IPS DF 6.9 (cell line): ENCODE results near the gene GREB1.

Source experiments
- DNase-seq: peaks from one replicate; pipeline ENCODE4 v3.0.0-alpha.2; 2013; ENCODE audit warnings: low read depth, low spot score
- H3K27ac ChIP-seq: one replicate; pipeline ENCODE4 v1.5.1; 2013; ENCODE audit warnings: low read length, control low read depth
- H3K27me3 ChIP-seq: 2 replicates; pipeline ENCODE4 v1.6.1; 2013; ENCODE audit warnings: mild to moderate bottlenecking, low read length; ENCODE audit not compliant: control insufficient read depth, insufficient read depth
- H3K36me3 ChIP-seq: 2 replicates; pipeline ENCODE4 v1.6.1; 2013; ENCODE audit warnings: low read length; ENCODE audit not compliant: control insufficient read depth, insufficient read depth
- H3K4me1 ChIP-seq: 2 replicates; pipeline ENCODE4 v1.6.1; 2013; ENCODE audit warnings: low read length; ENCODE audit not compliant: control insufficient read depth, insufficient read depth
- H3K4me3 ChIP-seq: 2 replicates; pipeline ENCODE4 v1.5.1; 2013; ENCODE audit warnings: mild to moderate bottlenecking, low read length
- H3K9me3 ChIP-seq: 2 replicates; pipeline ENCODE4 v1.6.1; 2013; ENCODE audit warnings: low read length, inconsistent platforms; ENCODE audit not compliant: control insufficient read depth, insufficient read depth
- WGBS: extraction: QIAGEN DNeasy Blood & Tissue Kit; methylation state at CpG from one replicate; pipeline ENCODE4 v1.1.7; 2013; ENCODE audit warnings: mixed read lengths, missing lambda C conversion rate; ENCODE audit not compliant: insufficient read length, insufficient coverage; 5-methylcytosine and 5-hydroxymethylcytosine counted together

GREB1 gene

DNA sequence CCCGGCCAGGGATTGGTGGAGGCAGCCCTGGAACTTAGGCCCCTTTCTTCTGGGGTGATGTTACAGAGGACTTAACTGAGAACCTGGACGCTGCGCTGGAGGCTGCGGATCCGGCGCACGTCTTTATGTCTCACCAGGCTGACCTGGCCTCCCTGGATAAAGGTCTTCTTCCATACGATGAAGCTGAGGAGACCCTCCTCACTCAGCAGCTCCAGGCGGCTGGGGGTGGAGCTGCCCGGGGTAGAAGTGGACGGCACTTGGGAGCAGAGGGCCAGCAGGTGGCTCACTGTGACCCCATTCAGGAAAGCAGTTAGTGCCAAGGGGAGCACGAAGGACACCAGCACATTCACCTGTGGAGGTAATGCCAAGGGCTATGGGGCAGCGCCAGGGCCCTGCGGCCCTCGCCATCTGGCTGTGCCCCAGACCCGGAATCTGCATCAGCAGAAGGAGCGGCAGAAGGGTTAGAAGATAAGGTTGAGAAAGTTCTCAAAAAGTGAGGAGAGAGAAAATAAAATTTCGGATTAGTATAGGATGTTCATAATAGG is 128.1 kb downstream of the GREB1 start:
- no peaks in the 10 kb centered on the region for H3K4me1 ChIP-seq
- DNase-seq = no peak
- no peaks in the 10 kb centered on the region for H3K9me3 ChIP-seq
- WGBS = 100% methylated on average over 1 of the region's 18 CpGs
- H3K27ac ChIP-seq = no peak overlapping the region
- no peak overlapping the region for H3K4me3 ChIP-seq
- H3K36me3 ChIP-seq = no peaks in the 10 kb centered on the region; the same call in 1 of the 2 replicates
- H3K27me3 ChIP-seq = no peaks in the 10 kb centered on the region

DNA sequence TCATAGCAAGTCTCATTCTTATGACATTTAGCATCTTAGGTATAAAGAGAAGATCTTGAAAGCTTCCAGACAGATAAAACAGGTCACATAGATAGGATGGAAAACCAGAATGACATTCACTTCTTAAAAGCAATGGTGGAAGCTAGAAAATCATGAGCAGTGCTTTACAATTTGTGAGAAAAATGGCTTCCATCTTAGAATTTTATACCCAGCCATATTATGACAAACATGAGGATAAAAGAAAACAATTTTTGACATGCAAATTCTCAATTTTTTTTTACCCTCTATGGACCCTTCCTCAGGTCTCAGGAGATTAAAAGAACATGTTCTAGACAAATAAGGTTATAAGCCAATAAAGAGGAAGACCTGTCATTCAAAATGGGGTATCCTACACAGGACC is 129.0 kb downstream of the GREB1 start:
- Histone ChIP-seq H3K4me1 (no peaks in the 10 kb centered on the region), H3K4me3 (no peak overlapping the region), H3K36me3 (no peaks in the 10 kb centered on the region), H3K9me3 (no peaks in the 10 kb centered on the region), H3K27ac (no peak overlapping the region), H3K27me3 (no peaks in the 10 kb centered on the region)
- DNase-seq = no peak

DNA sequence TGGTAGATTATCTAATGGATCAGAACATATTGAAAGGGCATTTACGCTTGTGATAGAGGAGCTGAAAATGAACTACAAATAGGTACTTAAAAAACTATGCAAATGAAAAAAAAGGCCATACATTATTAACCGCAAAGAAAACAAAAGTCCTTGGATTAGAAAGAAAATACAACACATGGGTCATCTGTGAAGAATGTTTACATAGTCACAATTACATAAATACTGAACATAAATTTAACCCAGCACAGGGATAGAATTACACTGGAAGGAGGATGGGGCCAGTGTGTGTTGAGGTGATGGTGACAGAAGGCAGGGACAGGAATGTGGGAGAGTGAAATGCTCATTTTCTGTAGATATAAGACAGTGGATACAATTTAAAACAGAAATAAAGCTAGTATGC is 129.6 kb downstream of the GREB1 start:
- Histone ChIP-seq H3K9me3 (no peaks in the 10 kb centered on the region), H3K4me1 (no peaks in the 10 kb centered on the region), H3K36me3 (no peaks in the 10 kb centered on the region), H3K4me3 (no peak overlapping the region), H3K27ac (no peak overlapping the region), H3K27me3 (no peaks in the 10 kb centered on the region)
- no peak for DNase-seq
- WGBS = no CpG with 5 or more reads among the region's 2 CpGs

DNA sequence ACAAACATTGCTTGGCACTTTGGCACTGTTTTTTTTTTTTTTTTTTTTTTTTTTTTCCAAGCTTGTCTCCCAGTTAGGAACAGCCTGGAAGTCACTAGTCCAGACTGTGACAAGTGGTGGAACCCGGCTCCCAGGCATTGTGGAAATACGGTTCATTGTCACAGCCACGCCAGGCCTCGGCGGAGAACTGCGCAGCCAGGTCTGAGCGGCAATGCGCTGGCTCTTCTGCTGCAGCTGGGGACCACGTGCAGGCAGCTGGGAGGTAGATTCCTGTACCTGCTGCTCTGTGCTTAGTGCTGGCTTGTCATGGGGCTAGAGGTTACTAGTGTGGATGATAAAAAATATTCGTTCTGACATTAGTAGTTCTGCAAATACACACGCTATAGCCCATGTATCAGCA is 131.2 kb downstream of the GREB1 start:
- Histone ChIP-seq H3K36me3 (no peaks in the 10 kb centered on the region), H3K27me3 (peaks cover 3% of the 10 kb centered on the region; the same call in 1 of the 2 replicates), H3K4me3 (no peak overlapping the region), H3K4me1 (peaks cover 2% of the 10 kb centered on the region), H3K27ac (no peak overlapping the region), H3K9me3 (no peaks in the 10 kb centered on the region)
- DNase-seq = no peak
- no CpG with 5 or more reads among the region's 11 CpGs for WGBS

DNA sequence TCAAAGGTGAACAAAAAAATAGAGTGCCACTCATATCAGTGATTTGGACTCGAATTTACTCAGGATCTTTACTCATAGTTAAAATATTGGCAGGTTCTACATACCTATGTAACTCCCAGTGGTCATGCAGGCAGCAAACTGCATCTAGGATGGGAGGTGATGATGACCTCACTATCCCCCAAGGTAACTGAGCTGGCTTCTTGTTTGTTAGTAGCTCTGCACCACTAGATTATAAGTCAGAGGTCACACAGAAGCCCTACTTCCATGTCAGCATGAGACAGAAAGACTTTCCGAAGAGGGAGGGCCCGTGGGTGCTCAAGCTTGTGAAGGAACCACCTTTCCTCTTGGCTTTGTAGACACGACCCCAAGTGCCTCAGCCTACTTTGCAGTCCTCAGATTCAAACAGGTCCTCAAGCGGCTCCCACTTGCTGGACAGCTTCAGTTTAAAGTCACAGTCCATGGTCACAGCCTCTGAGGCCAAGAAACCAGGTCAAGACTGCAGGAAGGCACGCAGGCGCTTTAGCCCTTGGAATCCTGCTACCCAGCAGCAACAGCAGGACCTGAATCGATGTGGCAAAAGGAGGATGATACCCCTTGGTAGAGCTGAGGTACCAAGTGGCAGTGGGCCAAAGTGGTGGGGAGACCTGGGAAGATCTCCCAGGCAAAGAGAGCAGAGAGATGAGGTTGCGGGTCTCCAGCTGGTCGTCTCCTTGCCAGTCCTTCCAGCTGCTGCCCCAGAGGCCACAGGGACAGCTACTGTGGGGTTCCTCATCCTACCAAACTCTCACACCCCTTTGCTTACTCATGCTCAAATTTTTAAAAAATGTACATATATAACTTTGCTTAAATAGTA is 131.9 kb downstream of the GREB1 start:
- WGBS = no CpG with 5 or more reads among the region's 10 CpGs
- Histone ChIP-seq H3K27me3 (peaks cover 3% of the 10 kb centered on the region; the same call in 1 of the 2 replicates), H3K27ac (no peak overlapping the region), H3K4me1 (peaks cover 2% of the 10 kb centered on the region), H3K36me3 (no peaks in the 10 kb centered on the region), H3K9me3 (no peaks in the 10 kb centered on the region), H3K4me3 (no peak overlapping the region)
- no peak for DNase-seq

DNA sequence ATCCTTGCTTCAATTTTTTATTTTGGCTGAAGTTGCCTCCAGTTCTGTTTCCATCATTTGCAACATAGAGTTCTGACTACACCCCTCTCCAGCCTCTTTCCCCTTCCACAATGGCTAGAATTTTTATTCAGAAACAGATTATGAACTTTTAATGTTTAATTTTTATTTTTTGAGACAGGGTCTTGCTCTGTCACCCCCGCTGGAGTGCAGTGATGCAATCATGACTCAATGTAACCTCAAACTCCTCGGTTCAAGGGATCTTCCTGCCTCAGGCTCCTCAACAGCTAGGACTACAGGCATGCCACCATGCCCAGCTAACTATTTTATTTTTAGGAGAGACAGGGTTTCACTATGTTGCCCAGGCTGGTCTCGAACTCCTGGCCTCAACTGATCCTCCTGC is 133.3 kb downstream of the GREB1 start:
- H3K27ac ChIP-seq = no peak overlapping the region
- no CpG with 5 or more reads among the region's 3 CpGs for WGBS
- DNase-seq = no peak
- H3K4me3 ChIP-seq = no peak overlapping the region
- H3K9me3 ChIP-seq = no peaks in the 10 kb centered on the region
- no peaks in the 10 kb centered on the region for H3K36me3 ChIP-seq
- H3K27me3 ChIP-seq = peaks cover 3% of the 10 kb centered on the region; the same call in 1 of the 2 replicates
- peaks cover 2% of the 10 kb centered on the region for H3K4me1 ChIP-seq

DNA sequence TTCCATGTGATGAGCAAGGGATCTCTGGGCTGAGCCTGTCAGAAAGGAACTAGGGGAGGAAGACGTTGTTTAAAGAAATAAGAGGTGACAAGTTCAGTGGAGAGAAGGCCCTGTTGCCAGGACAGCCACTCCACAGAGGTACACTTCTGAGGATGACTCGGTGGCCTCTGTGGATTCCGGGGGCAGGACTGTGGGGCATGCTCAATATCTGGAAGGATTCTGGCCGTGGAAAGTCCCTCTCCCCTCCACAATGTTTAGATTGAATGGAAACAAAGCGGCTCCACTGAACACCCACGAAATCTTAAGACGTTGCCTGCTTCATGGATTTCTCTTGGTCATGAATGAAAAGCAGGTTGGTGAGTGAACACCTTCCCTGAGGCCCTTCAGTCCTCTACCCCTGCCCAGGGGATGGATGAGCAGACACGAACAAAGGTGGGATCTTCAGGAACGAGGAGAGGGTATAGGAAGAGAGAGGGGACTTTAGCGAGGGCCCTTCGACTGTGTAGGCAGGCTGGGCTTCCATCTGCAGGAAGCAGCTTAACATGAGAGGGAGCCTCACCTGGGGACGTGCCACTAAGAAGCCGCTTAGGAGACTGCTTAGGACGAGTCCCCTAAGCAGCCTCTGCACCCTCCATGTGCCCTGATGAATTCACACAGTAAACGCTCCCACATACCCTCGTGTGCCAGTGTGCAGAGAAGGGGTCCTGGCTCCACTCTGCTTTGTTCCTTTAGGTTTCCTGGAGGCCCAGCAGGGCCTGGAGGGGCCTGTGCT is 134.2 kb downstream of the GREB1 start:
- Histone ChIP-seq H3K27ac (no peak overlapping the region), H3K4me1 (peaks cover 2% of the 10 kb centered on the region), H3K36me3 (no peaks in the 10 kb centered on the region), H3K27me3 (peaks cover 3% of the 10 kb centered on the region; the same call in 1 of the 2 replicates), H3K4me3 (no peak overlapping the region), H3K9me3 (no peaks in the 10 kb centered on the region)
- WGBS = no CpG with 5 or more reads among the region's 16 CpGs
- DNase-seq = no peak

DNA sequence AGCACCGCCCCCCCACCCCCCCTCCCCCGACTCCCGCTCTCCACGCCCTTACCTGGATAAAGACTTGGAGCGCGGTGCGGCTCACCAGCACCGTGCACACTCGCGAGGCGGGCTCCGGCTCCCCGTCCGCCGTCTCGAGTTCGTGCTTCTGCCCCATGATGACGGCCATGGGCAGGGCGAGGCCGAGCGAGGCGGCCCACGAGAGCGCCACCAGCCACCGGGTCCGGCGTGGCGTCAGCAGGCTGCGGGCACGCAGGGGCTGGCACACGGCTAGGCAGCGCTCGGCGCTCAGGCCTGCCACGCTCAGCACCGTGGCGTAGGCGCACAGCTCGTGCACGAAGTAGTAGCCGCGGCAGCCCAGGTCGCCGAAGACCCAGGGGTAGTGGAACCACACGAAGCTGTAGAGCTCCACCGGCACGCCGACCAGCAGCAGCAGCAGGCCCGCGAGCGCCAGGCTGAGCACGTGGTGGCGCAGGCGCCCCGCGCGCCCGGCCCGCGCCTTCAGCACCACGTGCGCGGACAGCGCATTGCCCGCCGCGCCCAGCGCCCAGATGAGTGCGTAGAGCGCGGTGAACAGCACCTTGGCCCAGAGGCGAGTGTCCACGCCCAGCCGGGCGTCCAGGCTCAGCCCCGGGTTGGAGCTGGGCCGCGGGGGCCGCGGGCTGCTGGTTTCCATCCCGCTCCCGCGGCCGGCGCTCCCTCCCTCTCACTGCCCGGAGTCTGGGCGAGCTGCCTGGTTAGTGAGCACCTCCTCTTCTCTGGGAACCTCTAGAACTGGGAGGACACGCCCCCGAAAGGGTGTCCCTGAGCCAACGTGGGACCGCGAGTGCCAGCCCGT is 135.8 kb downstream of the GREB1 start, which contains the start of gene NTSR2:
Gene NTSR2 (minus strand): TSS at position 742 of the 838 bp plus-strand sequence. CDS start 66 bp downstream, at position 676.
- H3K4me1 ChIP-seq = peaks cover 2% of the 10 kb centered on the region
- H3K36me3 ChIP-seq = no peaks in the 10 kb centered on the region
- DNase-seq = no peak
- H3K27me3 ChIP-seq = peaks cover 3% of the 10 kb centered on the region; the same call in 1 of the 2 replicates
- no peaks in the 10 kb centered on the region for H3K9me3 ChIP-seq
- WGBS = no CpG with 5 or more reads among the region's 93 CpGs
- no peak within 1 kb of the TSS for H3K4me3 ChIP-seq
- H3K27ac ChIP-seq = no peak within 1 kb of the TSS

DNA sequence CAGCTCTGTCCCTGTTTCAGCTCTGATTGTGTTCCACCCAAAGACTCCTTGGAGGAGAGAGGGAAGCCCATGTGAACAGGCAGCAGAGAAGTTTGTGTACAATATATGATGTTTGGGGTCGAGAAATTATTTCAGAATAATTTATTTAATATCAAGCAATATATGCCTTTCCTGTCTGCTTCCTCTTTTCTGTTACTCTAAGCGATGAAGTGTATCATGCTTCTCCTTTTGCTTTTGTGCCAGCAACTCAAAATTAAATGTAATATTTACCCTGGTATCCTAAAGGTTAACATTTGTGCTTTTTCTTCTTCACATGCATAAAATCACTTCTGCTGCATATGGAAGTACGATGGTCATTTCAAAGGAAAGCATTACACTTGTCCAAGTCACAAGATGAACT is 138.6 kb downstream of the GREB1 start:
- no peaks in the 10 kb centered on the region for H3K36me3 ChIP-seq
- DNase-seq = no peak
- H3K4me1 ChIP-seq = peaks cover 2% of the 10 kb centered on the region
- no CpG with 5 or more reads among the region's 3 CpGs for WGBS
- no peak overlapping the region for H3K4me3 ChIP-seq
- no peaks in the 10 kb centered on the region for H3K9me3 ChIP-seq
- peaks cover 3% of the 10 kb centered on the region; the same call in 1 of the 2 replicates for H3K27me3 ChIP-seq
- no peak overlapping the region for H3K27ac ChIP-seq

DNA sequence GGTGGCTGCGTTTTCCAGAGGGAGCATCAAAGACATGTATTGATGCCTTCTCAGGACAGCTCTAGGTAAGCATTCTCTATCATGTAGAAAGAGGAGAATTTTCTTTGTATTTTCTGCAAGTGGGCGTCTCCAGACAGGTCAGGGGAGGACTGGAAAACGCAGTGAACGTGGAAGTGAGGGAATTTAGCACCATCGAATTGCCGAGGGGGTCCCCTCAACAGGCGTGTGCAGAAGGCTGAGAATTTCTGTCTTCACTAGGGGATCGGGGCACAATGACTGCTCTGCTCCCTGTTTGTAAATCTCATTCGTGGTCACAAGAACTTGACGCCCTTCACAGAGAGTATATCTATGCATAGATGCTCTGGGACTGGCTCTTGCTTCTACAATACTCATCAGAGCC is 141.1 kb downstream of the GREB1 start:
- H3K27ac ChIP-seq = no peak overlapping the region
- WGBS = no CpG with 5 or more reads among the region's 10 CpGs

More for the DNA sequence above, 141.1 kb downstream of the GREB1 start:
- no peaks in the 10 kb centered on the region for H3K9me3 ChIP-seq
- no peak for DNase-seq
- no peaks in the 10 kb centered on the region; the same call in 1 of the 2 replicates for H3K4me1 ChIP-seq
- H3K4me3 ChIP-seq = no peak overlapping the region
- H3K27me3 ChIP-seq = no peaks in the 10 kb centered on the region
- H3K36me3 ChIP-seq = no peaks in the 10 kb centered on the region
